DND-41 (cell line): ENCODE results near the gene AOPEP.

Experiments
- EZH2 ChIP-seq: IDR thresholded peaks from 3 replicates; pipeline ENCODE4 v1.6.1; 2012; ENCODE audit warnings: borderline replicate concordance, low read depth, mild to moderate bottlenecking, moderate library complexity, low read length, inconsistent platforms; ENCODE audit not compliant: severe bottlenecking
- TF ChIP-seq, protein P1 (sequence below): IDR thresholded peaks from 2 replicates; pipeline ENCODE4 v1.5.1; 2012; ENCODE audit warnings: borderline replicate concordance, low read length, moderate library complexity, mild to moderate bottlenecking; ENCODE audit not compliant: poor library complexity, severe bottlenecking; ENCODE audit errors: extremely low read depth

DNA sequence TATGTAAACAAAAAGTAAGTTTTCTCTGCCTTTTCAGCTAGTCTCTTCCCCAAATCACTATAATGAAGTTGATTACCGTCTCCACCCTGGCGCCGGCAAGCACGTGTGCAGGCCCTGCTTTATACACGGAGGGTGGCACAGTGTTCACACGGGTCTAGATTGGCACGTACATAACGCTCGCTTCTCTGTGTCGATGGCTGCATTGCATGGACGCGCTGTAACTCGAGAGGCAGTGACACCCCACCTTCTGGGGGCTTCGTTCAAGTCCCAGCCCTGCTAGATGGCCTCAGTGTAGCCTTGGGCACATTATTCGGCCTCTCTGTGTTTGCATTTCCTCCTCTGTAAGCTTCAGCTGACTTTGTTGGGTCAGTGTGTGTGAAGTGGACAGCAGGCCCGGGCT, 367.1 kb downstream of the AOPEP start:
- TF ChIP-seq, protein P1, sequence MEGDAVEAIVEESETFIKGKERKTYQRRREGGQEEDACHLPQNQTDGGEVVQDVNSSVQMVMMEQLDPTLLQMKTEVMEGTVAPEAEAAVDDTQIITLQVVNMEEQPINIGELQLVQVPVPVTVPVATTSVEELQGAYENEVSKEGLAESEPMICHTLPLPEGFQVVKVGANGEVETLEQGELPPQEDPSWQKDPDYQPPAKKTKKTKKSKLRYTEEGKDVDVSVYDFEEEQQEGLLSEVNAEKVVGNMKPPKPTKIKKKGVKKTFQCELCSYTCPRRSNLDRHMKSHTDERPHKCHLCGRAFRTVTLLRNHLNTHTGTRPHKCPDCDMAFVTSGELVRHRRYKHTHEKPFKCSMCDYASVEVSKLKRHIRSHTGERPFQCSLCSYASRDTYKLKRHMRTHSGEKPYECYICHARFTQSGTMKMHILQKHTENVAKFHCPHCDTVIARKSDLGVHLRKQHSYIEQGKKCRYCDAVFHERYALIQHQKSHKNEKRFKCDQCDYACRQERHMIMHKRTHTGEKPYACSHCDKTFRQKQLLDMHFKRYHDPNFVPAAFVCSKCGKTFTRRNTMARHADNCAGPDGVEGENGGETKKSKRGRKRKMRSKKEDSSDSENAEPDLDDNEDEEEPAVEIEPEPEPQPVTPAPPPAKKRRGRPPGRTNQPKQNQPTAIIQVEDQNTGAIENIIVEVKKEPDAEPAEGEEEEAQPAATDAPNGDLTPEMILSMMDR = no peak
- TF ChIP-seq EZH2 = no peak
